ENCODE data around the gene TMEM25.
"Not testable (repeated sequence)": the region's sequence is repeated elsewhere in the genome, so short reads cannot be mapped to it uniquely, and the experiment has no call there.

The TMEM25 gene

DNA sequence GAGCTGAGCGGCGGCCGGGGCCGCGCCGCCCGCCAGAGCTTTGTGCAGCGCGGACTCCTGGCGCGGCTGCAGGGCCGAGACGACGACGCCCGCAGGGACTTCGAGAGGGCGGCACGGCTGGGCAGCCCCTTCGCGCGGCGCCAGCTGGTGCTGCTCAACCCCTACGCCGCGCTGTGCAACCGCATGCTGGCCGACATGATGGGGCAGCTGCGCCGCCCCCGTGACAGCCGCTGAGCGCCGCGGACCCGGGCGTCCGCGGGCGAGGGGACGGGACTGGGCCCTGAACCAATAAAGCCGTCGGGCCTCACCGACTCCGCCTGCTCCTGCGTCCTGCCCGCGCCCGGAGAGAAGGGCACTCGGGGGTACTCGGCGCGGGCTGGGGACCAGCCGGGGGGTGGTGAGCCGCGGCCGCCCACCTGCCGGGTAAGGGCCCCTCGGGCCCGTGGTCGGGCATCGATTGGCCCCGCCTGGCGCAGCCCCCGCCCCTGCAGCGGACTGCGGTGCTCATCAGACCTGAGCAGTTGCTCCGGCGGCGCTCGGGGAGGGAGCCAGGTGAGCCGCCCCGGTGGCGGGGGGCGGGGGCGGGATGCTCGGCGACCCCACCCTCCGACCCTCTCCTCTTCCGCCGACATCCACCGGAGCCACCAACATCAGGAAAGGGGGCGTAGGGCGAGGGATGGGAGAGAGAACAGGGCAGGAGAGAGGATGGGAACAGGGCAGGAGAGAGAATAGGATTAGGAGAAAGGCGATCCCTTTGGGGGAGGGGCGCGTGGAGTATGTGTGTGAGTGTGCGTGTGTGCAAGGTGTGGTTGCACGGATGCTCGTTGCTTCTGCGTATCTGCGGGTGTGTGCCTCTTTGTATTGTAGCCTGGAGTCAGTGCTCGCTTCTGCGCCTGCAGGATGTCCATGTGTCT lies at the start of gene TMEM25:
TMEM25 (plus strand) TSS at position 510 of the 914 bp plus-strand sequence. CDS start 610 bp downstream, outside the sequence.
- DNase-seq (ENCODE audit: low read depth in 2 of 2): peak; percentile 71 to 73

DNA sequence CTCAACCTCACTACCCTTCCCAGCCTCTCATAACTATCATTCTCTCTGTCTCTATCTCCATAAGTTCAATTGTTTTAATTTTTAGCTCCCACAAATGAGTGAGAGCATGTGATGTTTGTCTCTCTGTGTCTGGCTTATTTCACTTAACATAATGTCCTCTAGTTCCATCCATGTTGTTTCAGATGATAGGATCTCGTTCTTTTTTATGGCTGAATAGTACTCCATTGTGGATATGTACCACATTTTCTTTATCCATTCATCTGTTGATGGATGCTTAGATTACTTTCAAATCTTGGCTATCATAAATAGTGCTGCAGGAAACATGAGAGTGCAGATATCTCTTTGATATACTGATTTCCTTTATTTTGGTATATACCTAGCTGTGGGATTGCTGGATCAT lies 49.8 kb upstream of the TMEM25 start:
- not testable (repeated sequence) for DNase-seq (ENCODE audit: low read depth in 2 of 2)

DNA sequence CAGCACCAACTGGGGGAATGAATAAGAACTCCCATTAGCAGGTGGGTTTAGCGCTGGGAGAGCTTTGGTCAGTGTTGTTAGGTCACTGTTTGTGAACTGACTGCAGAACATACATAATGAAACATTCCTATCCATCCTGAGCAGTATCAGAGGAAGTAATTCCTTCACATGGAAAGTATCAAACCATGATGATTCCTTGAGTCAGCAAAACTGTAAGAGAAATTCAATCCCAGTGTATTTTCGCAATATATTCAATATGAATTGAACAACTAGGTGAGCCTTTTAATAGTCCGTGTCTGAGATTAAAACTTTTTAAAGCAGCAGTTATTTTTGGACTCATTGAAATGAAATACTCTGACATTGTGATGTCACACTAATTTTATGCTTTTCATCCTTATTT lies 46.6 kb upstream of the TMEM25 start:
- no peak for DNase-seq (ENCODE audit: low read depth in 2 of 2)

GRCh38 chr11:118485273-118485672 lies 45.7 kb upstream of the TMEM25 start:
- DNase-seq (ENCODE audit: low read depth in 2 of 2): no peak

DNA sequence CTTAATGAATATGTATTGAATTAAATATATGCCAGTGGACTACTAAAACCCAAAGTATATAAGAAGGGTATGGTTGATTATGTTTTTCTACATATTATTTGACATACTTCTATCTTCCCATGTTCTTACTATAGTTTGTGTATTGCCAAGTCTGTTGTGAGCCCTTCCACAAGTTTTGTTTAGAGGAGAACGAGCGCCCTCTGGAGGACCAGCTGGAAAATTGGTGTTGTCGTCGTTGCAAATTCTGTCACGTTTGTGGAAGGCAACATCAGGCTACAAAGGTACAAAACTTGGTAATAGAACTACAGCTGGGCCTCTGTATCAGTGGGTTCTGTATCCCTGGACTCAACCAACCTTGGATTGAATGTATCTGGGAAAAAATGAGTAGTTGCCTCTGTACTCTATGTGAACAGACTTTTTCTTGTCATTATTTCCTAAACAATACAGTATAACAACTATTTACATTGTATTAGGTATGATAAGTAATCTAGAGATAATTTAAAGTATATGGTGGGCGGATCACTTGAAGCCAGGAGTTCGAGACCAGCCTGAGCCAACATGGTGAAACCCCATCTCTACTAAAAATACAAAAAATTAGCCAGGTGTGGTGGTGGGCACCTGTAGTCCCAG lies 42.4 kb upstream of the TMEM25 start:
- peak; percentile 60 to 67 for DNase-seq (ENCODE audit: low read depth in 2 of 2)

- no peak for DNase-seq (ENCODE audit: low read depth in 2 of 2)
Observed at GRCh38 chr11:118491041-118491440, 40.0 kb upstream of the TMEM25 start.

DNA sequence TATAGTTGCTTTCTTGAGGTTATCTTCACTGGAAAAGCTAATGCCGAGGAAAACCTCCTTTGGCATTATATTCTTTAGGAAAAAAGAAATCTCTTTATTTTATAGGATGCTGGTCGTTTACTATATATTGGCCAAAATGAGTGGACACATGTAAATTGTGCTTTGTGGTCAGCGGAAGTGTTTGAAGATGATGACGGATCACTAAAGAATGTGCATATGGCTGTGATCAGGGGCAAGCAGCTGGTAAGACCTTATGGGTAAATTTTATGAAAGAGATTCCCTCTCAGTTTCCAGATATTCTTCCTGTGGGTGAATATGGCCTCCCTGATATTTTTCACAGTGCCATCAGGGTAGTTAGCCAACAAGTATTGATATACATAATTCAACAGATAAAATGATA lies 33.2 kb upstream of the TMEM25 start:
- no peak for DNase-seq (ENCODE audit: low read depth in 2 of 2)

DNA sequence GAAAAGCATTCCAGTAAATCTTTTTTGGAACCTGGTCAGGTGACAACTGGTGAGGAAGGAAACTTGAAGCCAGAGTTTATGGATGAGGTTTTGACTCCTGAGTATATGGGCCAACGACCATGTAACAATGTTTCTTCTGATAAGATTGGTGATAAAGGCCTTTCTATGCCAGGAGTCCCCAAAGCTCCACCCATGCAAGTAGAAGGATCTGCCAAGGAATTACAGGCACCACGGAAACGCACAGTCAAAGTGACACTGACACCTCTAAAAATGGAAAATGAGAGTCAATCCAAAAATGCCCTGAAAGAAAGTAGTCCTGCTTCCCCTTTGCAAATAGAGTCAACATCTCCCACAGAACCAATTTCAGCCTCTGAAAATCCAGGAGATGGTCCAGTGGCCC lies 27.8 kb upstream of the TMEM25 start:
- no peak for DNase-seq (ENCODE audit: low read depth in 2 of 2)

DNA sequence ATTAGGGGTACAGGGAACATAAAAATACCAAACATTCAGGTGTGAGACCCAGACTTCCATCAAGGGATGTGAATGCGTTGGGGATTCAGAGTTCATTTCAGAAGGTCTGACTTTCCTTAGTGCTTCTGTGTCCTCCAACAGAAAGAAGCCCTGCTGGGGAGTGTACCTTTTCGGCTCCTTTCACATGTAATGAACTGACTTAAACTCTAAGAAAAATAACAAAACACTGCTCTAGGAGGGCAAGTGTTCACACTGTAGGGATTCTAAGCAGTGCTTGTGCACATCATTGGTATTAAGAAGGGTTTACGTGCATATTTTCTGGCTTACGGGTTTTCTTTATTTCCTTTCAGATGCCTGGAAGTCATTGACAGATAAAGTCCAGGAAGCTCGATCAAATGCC lies 19.4 kb upstream of the TMEM25 start:
- no peak for DNase-seq (ENCODE audit: low read depth in 2 of 2)

- no peak for DNase-seq (ENCODE audit: low read depth in 2 of 2)
Observed at GRCh38 chr11:118514103-118514502, 16.9 kb upstream of the TMEM25 start.

GRCh38 chr11:118519549-118519948 lies 11.4 kb upstream of the TMEM25 start:
- DNase-seq (ENCODE audit: low read depth in 2 of 2): no peak

DNA sequence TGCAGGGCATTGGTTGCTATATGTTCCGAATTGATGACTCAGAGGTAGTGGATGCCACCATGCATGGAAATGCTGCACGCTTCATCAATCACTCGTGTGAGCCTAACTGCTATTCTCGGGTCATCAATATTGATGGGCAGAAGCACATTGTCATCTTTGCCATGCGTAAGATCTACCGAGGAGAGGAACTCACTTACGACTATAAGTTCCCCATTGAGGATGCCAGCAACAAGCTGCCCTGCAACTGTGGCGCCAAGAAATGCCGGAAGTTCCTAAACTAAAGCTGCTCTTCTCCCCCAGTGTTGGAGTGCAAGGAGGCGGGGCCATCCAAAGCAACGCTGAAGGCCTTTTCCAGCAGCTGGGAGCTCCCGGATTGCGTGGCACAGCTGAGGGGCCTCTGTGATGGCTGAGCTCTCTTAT lies 9.1 kb upstream of the TMEM25 start:
- no peak for DNase-seq (ENCODE audit: low read depth in 2 of 2)

DNA sequence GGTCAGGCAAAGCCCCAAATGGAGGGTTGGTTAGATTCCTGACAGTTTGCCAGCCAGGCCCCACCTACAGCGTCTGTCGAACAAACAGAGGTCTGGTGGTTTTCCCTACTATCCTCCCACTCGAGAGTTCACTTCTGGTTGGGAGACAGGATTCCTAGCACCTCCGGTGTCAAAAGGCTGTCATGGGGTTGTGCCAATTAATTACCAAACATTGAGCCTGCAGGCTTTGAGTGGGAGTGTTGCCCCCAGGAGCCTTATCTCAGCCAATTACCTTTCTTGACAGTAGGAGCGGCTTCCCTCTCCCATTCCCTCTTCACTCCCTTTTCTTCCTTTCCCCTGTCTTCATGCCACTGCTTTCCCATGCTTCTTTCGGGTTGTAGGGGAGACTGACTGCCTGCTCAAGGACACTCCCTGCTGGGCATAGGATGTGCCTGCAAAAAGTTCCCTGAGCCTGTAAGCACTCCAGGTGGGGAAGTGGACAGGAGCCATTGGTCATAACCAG lies 8.4 kb upstream of the TMEM25 start:
- DNase-seq (ENCODE audit: low read depth in 2 of 2): no peak

- no peak for DNase-seq (ENCODE audit: low read depth in 2 of 2)
Observed at GRCh38 chr11:118524356-118524755, 6.6 kb upstream of the TMEM25 start.

GRCh38 chr11:118524757-118525470 lies 6.1 kb upstream of the TMEM25 start:
- DNase-seq (ENCODE audit: low read depth in 2 of 2): no peak

DNA sequence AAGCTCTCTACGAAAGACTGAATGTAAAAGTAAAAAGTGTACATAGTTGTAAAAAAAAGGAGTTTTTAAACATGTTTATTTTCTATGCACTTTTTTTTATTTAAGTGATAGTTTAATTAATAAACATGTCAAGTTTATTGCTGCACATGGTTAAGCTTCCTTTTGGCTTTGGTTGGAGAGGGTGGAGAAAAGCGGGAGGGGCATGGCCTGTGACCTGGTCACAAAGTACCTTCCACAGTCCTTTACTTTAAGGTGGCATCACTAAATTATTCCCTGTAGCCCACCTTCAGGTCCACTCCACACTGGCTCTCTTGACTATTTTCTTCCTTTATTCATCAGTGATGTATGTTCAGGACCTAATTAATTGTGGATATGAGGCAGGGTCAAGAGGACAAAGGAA lies 4.3 kb upstream of the TMEM25 start:
- DNase-seq (ENCODE audit: low read depth in 2 of 2): no peak

DNA sequence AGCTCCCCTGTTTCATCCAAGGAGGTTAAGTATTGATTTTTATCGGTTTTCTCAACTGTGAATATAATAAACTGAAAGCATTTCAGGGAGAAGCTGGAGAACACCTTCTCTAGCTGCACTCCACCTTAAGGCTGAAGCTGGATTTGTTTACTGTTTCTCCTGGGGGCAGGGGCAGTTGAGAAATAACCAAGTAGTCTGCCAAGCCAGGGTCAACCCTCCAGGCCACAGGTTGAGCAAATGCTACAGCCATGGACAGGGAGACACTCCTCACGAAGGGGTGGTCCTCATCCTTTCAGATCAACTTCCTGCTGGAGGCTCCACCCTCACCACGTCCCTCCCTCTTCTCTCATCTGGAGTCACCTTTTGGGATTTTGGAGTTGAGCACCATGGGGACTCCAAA lies 3.9 kb upstream of the TMEM25 start, which contains the start of gene TTC36:
TTC36 (plus strand) TSS at position 366 of the 400 bp plus-strand sequence; CDS start at position 387, 21 bp downstream.
- DNase-seq (ENCODE audit: low read depth in 2 of 2): no peak

DNA sequence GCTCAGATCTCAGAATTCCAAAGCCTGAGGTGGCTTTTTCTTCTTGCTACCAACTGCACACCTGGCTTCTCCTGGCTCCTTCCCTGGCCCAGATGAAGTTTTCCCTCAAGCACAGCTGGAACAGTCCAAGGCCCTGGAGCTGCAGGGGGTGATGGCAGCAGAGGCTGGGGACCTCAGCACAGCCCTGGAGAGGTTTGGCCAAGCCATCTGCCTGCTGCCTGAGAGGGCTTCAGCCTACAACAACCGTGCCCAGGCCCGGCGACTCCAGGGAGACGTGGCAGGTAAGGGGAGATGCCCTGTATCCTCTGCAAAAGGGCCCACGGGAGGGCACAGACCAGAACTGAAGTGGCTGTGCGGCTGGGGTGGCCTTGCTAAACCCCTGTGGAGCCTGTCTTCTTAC lies 2.5 kb upstream of the TMEM25 start:
- DNase-seq (ENCODE audit: low read depth in 2 of 2): no peak

- no peak for DNase-seq (ENCODE audit: low read depth in 2 of 2)
Observed at GRCh38 chr11:118529584-118530175, 1.3 kb upstream of the TMEM25 start.

DNA sequence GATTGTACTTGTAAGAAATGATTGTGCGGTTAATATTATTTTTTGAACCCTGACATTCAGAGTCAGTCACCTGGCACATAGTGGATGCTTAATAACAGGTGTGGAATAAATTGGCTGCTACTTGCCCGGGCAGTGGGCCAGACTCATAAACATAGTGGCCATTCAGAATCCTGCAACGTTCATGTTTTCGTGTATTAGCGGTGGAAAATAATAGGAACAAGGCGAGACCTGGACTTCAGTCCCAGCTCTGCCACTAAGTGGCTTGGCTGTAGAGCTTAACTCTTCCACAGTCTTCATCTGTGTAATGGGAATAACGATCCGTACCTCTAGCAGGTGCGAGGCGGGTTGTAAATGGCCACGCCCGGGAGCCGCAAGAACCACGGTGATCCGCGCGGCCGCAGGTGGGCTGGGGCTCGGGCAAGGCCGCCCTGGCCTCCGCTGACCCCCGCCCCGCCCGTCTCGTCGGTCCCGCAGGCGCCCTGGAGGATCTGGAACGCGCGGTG lies 761 bp upstream of the TMEM25 start:
- no peak for DNase-seq (ENCODE audit: low read depth in 2 of 2)

DNA sequence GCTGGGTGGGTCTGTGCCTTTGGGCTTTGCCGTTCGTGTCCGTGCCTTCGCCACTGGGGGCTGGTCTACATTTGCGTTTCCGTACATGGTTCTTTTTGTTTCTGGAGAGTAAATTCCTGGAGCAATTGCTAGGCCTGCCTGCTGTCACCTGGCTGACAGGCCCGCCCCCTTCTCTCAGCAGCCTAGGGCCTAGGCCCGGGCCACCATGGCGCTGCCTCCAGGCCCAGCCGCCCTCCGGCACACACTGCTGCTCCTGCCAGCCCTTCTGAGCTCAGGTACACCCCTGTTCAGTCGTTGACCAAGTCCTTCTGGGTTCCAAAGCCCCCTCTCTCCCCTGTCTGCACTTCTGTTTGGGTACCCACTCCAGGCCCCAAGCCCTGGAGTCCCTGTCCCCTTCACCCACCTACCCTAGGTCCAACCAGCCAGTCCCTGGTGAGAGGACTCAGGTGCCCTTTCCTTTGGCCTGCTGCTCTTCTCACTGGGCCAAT lies 649 bp downstream of the TMEM25 start:
- DNase-seq (ENCODE audit: low read depth in 2 of 2): peak in 1 of 2 donors; percentile 8
